Natural killer cell (primary cell): Measurements from ENCODE around the gene FTO. TPM values are rescaled to one million over a fixed set of nuclear protein-coding genes. Genes with fewer than 3 reads are reported as not detected.

Experiments used
- ATAC-seq, 3 donors: fragments of 150-1000 bp in 2 of 3; fragments of 200-7000 bp in 1 of 3; cut with Tn5 transposase; 1 replicate in 1 of 3; 2 replicates in 2 of 3; pipeline ENCODE4 v1.10.0; 2021; ENCODE audit warnings: mild to moderate bottlenecking in 2 of 3, moderate library complexity in 2 of 3
- DNase-seq, 2 donors: peaks; one replicate each; pipeline versions ENCODE4 v3.0.0 to v3.0.0-alpha.2; 2013 to 2021; ENCODE audit warnings: mixed read lengths in 1 of 2
- H3K27ac ChIP-seq: one replicate; pipeline ENCODE4 v1.5.1; 2013; ENCODE audit warnings: mild to moderate bottlenecking, low read length
- H3K27me3 ChIP-seq: one replicate; pipeline ENCODE4 v1.6.1; 2013; ENCODE audit warnings: low read length; ENCODE audit not compliant: control insufficient read depth, insufficient read depth
- H3K36me3 ChIP-seq: one replicate; pipeline ENCODE4 v1.6.1; 2013; ENCODE audit warnings: low read length; ENCODE audit not compliant: control insufficient read depth, insufficient read depth
- H3K4me1 ChIP-seq: one replicate; pipeline ENCODE4 v1.6.1; 2013; ENCODE audit warnings: low read length; ENCODE audit not compliant: control insufficient read depth, insufficient read depth
- H3K4me3 ChIP-seq: one replicate; pipeline ENCODE4 v1.5.1; 2013; ENCODE audit warnings: low read length
- H3K9me3 ChIP-seq: one replicate; pipeline ENCODE4 v1.6.1; 2013; ENCODE audit warnings: low read length; ENCODE audit not compliant: control insufficient read depth, insufficient read depth
- H3K27ac Mint-ChIP-seq, 2 donors: one replicate each; pipeline ENCODE4 v1.8.0; 2022; ENCODE audit warnings: mild to moderate bottlenecking in 2 of 2, mixed read lengths in 2 of 2, moderate library complexity in 1 of 2
- H3K27me3 Mint-ChIP-seq, 2 donors: one replicate each; pipeline ENCODE4 v1.8.0; 2022; ENCODE audit warnings: low read depth in 2 of 2, mixed read lengths in 2 of 2
- H3K36me3 Mint-ChIP-seq: one replicate; pipeline ENCODE4 v1.8.0; 2022; ENCODE audit warnings: mixed read lengths
- H3K4me1 Mint-ChIP-seq, 2 donors: one replicate each; pipeline ENCODE4 v1.8.0; 2022; ENCODE audit warnings: mixed read lengths in 2 of 2
- H3K4me3 Mint-ChIP-seq: one replicate; pipeline ENCODE4 v1.8.0; 2022; ENCODE audit warnings: mild to moderate bottlenecking, moderate library complexity, mixed read lengths
- H3K9me3 Mint-ChIP-seq, 2 donors: one replicate each; pipeline ENCODE4 v1.8.0; 2022; ENCODE audit warnings: mixed read lengths in 2 of 2
- CTCF ChIP-seq: fragments of 200-600 bp; IDR thresholded peaks from one replicate; pipeline ENCODE4 v1.8.0; 2022; ENCODE audit warnings: antibody characterized with exemption
- WGBS: methylation state at CpG from one replicate; pipeline ENCODE4 v1.1.7; 2013; ENCODE audit warnings: missing lambda C conversion rate; ENCODE audit not compliant: insufficient coverage; 5-methylcytosine and 5-hydroxymethylcytosine counted together
- intact Hi-C: fragments of 100-400 bp; cut with micrococcal nuclease; formaldehyde crosslinking; loops from one replicate; pipeline ENCODE4 v1.14.2; 2022
- total RNA-seq, 4 donors: library from RNA; stranded (reverse); fragments of 120-200 nt in 1 of 4; gene quantifications; one replicate each; pipeline versions ENCODE4 v1.2.3 to v1.2.4, GENCODE V29; 2013 to 2022

Gene FTO
- total RNA-seq, 3 donors from 2014 or later (not counting 1 experiment from before 2014, with no cell fraction given) = 55.4 to 70.5 (median 55.4) TPM

DNA sequence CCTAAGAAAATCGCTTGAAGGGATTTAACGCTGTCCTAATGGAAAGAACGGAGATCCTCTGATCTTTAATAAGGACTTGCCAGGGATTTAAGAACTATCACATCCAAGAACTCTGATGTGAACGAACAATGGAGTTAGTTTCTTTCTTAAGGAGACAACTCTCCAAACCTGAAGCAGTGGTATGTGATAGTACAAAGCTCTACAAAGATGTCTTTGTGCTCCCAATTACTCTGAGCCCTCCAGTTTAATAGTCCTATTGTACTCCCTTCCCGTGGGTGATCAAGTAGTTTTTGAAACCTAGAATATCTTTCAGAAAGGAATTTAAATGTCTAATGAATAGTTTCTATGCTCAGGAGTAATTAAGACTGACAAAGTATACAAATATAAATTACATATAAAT, 123.8 kb downstream of the FTO start:
- TF ChIP-seq CTCF = no peak
- no peak overlapping the region for H3K27ac ChIP-seq
- ATAC-seq (no peak), DNase-seq (no peak)
- intact Hi-C loops = no loop called here
- Mint-ChIP-seq H3K27me3 (no peaks in the 10 kb centered on the region), H3K9me3 (no peaks in the 10 kb centered on the region), H3K36me3 (no peaks in the 10 kb centered on the region), H3K27ac (no peak overlapping the region), H3K4me3 (no peak overlapping the region), H3K4me1 (peaks cover 6 to 7% of the 10 kb centered on the region in 2 donors)
- 98% methylated on average over 3 of the region's 5 CpGs for WGBS
- H3K9me3 ChIP-seq = no peaks in the 10 kb centered on the region
- H3K4me1 ChIP-seq = no peaks in the 10 kb centered on the region
- no peak overlapping the region for H3K4me3 ChIP-seq
- H3K27me3 ChIP-seq = no peaks in the 10 kb centered on the region
- peaks cover 8% of the 10 kb centered on the region for H3K36me3 ChIP-seq

DNA sequence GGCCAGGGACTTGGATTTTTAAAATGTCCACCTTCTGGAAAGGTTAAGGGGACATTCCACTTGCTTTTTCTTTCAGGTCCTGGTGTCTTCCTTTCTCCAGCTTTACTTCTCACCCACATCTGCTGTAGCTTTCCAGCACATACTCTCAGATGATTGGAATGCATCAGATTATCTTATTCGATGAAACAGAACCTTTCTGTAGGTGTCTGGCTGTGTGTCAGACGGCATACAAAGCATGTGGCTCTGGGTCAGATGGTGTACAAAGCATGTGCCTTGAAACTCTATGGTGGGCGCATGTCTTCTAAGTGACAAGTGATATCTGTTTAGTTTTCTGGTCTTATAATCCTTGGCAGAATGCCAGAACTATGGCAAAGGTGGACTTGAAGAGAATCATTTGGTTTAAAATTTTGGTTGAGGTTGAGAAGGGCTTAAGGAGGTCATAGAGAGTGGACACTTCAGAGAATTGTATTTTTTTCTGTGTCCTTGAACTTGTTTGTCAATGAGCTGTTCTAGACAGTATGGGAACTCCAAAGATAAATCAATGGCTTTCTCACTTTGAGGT, 125.3 kb downstream of the FTO start:
- H3K4me1 Mint-ChIP-seq = peaks cover 6 to 7% of the 10 kb centered on the region in 2 donors
- WGBS = 99% methylated on average over 3 of the region's 3 CpGs
- H3K36me3 Mint-ChIP-seq = no peaks in the 10 kb centered on the region

GRCh38 chr16:53832896-53833544, 129.1 kb downstream of the FTO start:
- H3K27ac Mint-ChIP-seq = no peak overlapping the region

More for the DNA sequence above, 125.3 kb downstream of the FTO start:
- Histone ChIP-seq H3K9me3 (no peaks in the 10 kb centered on the region), H3K36me3 (peaks cover 8% of the 10 kb centered on the region), H3K27ac (no peak overlapping the region), H3K27me3 (no peaks in the 10 kb centered on the region), H3K4me1 (no peaks in the 10 kb centered on the region), H3K4me3 (no peak overlapping the region)
- H3K4me3 Mint-ChIP-seq = no peak overlapping the region
- TF ChIP-seq CTCF = no peak
- H3K27ac Mint-ChIP-seq = no peak overlapping the region
- H3K9me3 Mint-ChIP-seq = no peaks in the 10 kb centered on the region
- intact Hi-C loops = no loop called here
- no peaks in the 10 kb centered on the region for H3K27me3 Mint-ChIP-seq
- DNase-seq (no peak), ATAC-seq (no peak)

More at GRCh38 chr16:53832896-53833544, 129.1 kb downstream of the FTO start:
- 96% methylated on average over 6 of the region's 9 CpGs for WGBS
- no peaks in the 10 kb centered on the region for H3K9me3 ChIP-seq
- Mint-ChIP-seq H3K4me1 (peaks cover 15 to 23% of the 10 kb centered on the region in 2 donors), H3K9me3 (no peaks in the 10 kb centered on the region), H3K36me3 (no peaks in the 10 kb centered on the region), H3K4me3 (no peak overlapping the region), H3K27me3 (no peaks in the 10 kb centered on the region)
- no peak overlapping the region for H3K4me3 ChIP-seq
- TF ChIP-seq CTCF = no peak
- peaks cover 3% of the 10 kb centered on the region for H3K36me3 ChIP-seq
- no peak overlapping the region for H3K27ac ChIP-seq
- ATAC-seq (no peak), DNase-seq (no peak)
- H3K4me1 ChIP-seq = no peaks in the 10 kb centered on the region
- intact Hi-C loops = no loop called here
- no peaks in the 10 kb centered on the region for H3K27me3 ChIP-seq
